Mucosa of descending colon (tissue), 3 donors: ENCODE data around the gene ZNF609. TPM values are rescaled to one million over a fixed set of nuclear protein-coding genes. Genes with fewer than 3 reads are reported as not detected.
A peak's percentile ranks its signal among the peaks of the same experiment; 100 is the strongest.

Source experiments
- ATAC-seq: fragments of 200-7000 bp; cut with Tn5 transposase; one replicate; pipeline ENCODE4 v1.9.1; 2020; ENCODE audit warnings: mild to moderate bottlenecking, moderate library complexity
- DNase-seq, 3 donors: peaks; one replicate each; pipeline ENCODE4 v3.0.0-alpha.2; 2020
- H3K36me3 ChIP-seq: fragments of 200-600 bp; one replicate; pipeline ENCODE4 v1.8.0; 2021; ENCODE audit warnings: low read depth, mild to moderate bottlenecking
- H3K4me1 ChIP-seq: fragments of 200-600 bp; one replicate; pipeline ENCODE4 v1.8.0; 2021; ENCODE audit warnings: low read depth, mild to moderate bottlenecking
- H3K4me3 ChIP-seq: fragments of 200-600 bp; one replicate; pipeline ENCODE4 v1.8.0; 2021; ENCODE audit warnings: mild to moderate bottlenecking
- H3K9me3 ChIP-seq: fragments of 200-600 bp; one replicate; pipeline ENCODE4 v1.8.0; 2021; ENCODE audit warnings: mild to moderate bottlenecking
- CTCF ChIP-seq: fragments of 200-600 bp; IDR thresholded peaks from one replicate; pipeline ENCODE4 v1.8.0; 2022; ENCODE audit warnings: antibody characterized with exemption, mild to moderate bottlenecking
- intact Hi-C, 2 donors: fragments of 100-400 bp; cut with DNase I in 1 of 2; cut with micrococcal nuclease in 1 of 2; formaldehyde crosslinking; loops; one replicate each; pipeline versions ENCODE4 v1.11.0 to v1.11.1; 2022; cut with DNase I, micrococcal nuclease
- total RNA-seq, 3 donors: library from RNA; stranded (reverse); fragmentation: NEBNext Ultra II Directional in 2 of 3; extraction: Animal tissue kit (Norgen Biotek cat#: 25700) in 2 of 3; gene quantifications; one replicate each; pipeline versions ENCODE4 v1.2.1 to v1.2.4, GENCODE V29; 2021 to 2023
- donor health status: DM: no; HTN: no; CAD: no; lungs with moderate emphysema.
- donor health status: DM: no; HTN: no; CAD: no.
- donor health status: DM: no; HTN: yes; CAD: no.

Gene ZNF609
- total RNA-seq, 3 donors from 2014 or later: 25.4 to 49.2 (median 29.5) TPM

GRCh38 chr15:64547275-64547674 is 86.9 kb downstream of the ZNF609 start:
- DNase-seq: no peak
- H3K4me3 ChIP-seq: no peak overlapping the region
- ATAC-seq: no peak
- intact Hi-C loops: no loop called here
- TF ChIP-seq CTCF: no peak
- H3K9me3 ChIP-seq: no peaks in the 10 kb centered on the region
- H3K4me1 ChIP-seq: no peaks in the 10 kb centered on the region
- H3K36me3 ChIP-seq: no peaks in the 10 kb centered on the region

- intact Hi-C loops: no loop called here
- DNase-seq: no peak
Measured at GRCh38 chr15:64548235-64548634, 87.9 kb downstream of the ZNF609 start.

GRCh38 chr15:64549860-64550259 is 89.5 kb downstream of the ZNF609 start:
- ATAC-seq (no peak), DNase-seq (no peak)

More at GRCh38 chr15:64548235-64548634, 87.9 kb downstream of the ZNF609 start:
- no peak overlapping the region for H3K4me3 ChIP-seq
- H3K4me1 ChIP-seq: no peaks in the 10 kb centered on the region
- no peaks in the 10 kb centered on the region for H3K36me3 ChIP-seq
- no peak for TF ChIP-seq CTCF
- ATAC-seq: no peak
- H3K9me3 ChIP-seq: no peaks in the 10 kb centered on the region

GRCh38 chr15:64552281-64552948 is 92.0 kb downstream of the ZNF609 start:
- Histone ChIP-seq H3K9me3 (no peaks in the 10 kb centered on the region), H3K4me1 (no peaks in the 10 kb centered on the region), H3K36me3 (no peaks in the 10 kb centered on the region), H3K4me3 (no peak overlapping the region)
- DNase-seq: no peak
- no peak for TF ChIP-seq CTCF
- intact Hi-C loops: no loop called here
- no peak for ATAC-seq

More at GRCh38 chr15:64549860-64550259, 89.5 kb downstream of the ZNF609 start:
- H3K4me1 ChIP-seq: no peaks in the 10 kb centered on the region
- no peak overlapping the region for H3K4me3 ChIP-seq
- intact Hi-C loops: no loop called here
- H3K9me3 ChIP-seq: no peaks in the 10 kb centered on the region
- H3K36me3 ChIP-seq: no peaks in the 10 kb centered on the region
- TF ChIP-seq CTCF: no peak

GRCh38 chr15:64558460-64559179 is 98.2 kb downstream of the ZNF609 start:
- DNase-seq: no peak
- peak; percentile 58 for ATAC-seq
- Histone ChIP-seq H3K4me1 (peaks cover 15% of the 10 kb centered on the region), H3K36me3 (no peaks in the 10 kb centered on the region), H3K9me3 (no peaks in the 10 kb centered on the region), H3K4me3 (no peak overlapping the region)
- intact Hi-C loops: no loop called here
- no peak for TF ChIP-seq CTCF
